ENCODE results near the gene ZBTB2. TPM values are rescaled to one million over a fixed set of nuclear protein-coding genes. Genes with fewer than 3 reads are reported as not detected.

The ZBTB2 gene
- total RNA-seq, 4 donors from 2014 or later = 2.4 to 9.6 (median 7.6) TPM

GRCh38 chr6:151352410-151353396 lies 38.7 kb downstream of the ZBTB2 start:
- H3K4me3 ChIP-seq = no peak overlapping the region
- no peak overlapping the region for H3K27ac ChIP-seq
- H3K9me3 ChIP-seq = no peaks in the 10 kb centered on the region
- TF ChIP-seq POLR2AphosphoS5 (IDR thresholded peaks at IDR 0.05) (no peak), EP300 (IDR thresholded peaks at IDR 0.05; ENCODE audit: low read depth) (no peak), POLR2A (IDR thresholded peaks at IDR 0.05) (no peak)
- TF ChIP-seq, protein P1, sequence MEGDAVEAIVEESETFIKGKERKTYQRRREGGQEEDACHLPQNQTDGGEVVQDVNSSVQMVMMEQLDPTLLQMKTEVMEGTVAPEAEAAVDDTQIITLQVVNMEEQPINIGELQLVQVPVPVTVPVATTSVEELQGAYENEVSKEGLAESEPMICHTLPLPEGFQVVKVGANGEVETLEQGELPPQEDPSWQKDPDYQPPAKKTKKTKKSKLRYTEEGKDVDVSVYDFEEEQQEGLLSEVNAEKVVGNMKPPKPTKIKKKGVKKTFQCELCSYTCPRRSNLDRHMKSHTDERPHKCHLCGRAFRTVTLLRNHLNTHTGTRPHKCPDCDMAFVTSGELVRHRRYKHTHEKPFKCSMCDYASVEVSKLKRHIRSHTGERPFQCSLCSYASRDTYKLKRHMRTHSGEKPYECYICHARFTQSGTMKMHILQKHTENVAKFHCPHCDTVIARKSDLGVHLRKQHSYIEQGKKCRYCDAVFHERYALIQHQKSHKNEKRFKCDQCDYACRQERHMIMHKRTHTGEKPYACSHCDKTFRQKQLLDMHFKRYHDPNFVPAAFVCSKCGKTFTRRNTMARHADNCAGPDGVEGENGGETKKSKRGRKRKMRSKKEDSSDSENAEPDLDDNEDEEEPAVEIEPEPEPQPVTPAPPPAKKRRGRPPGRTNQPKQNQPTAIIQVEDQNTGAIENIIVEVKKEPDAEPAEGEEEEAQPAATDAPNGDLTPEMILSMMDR (IDR thresholded peaks at IDR 0.05) = no peak
- intact Hi-C loops (cut with DNase I; ENCODE audit: low total_unique reads) = no loop called here
- H3K36me3 ChIP-seq = no peaks in the 10 kb centered on the region
- H3K4me1 ChIP-seq = no peaks in the 10 kb centered on the region
- 75 to 85% methylated on average over 15 to 19 of the region's 19 CpGs for WGBS, 2 donors (ENCODE audit: low coverage in 1 of 2)
- no peaks in the 10 kb centered on the region for H3K27me3 ChIP-seq
- in situ Hi-C loops (cut with MboI; ENCODE audit: low pct_ligation_motif_present in 1 of 4, low pct_unique_long_range_greater_than_20kb in 1 of 4, low sequenced_read_pairs in 3 of 4) = no loop called here
- DNase-seq = no peak

- H3K27me3 ChIP-seq = no peaks in the 10 kb centered on the region
- 93 to 100% methylated on average over 1 to 7 of the region's 7 CpGs for WGBS, 2 donors (ENCODE audit: low coverage in 1 of 2)
- TF ChIP-seq POLR2AphosphoS5 (IDR thresholded peaks at IDR 0.05) (no peak), POLR2A (IDR thresholded peaks at IDR 0.05) (no peak), EP300 (IDR thresholded peaks at IDR 0.05; ENCODE audit: low read depth) (no peak)
- TF ChIP-seq, protein P1 (IDR thresholded peaks at IDR 0.05) = no peak
- no peaks in the 10 kb centered on the region for H3K36me3 ChIP-seq
- no peaks in the 10 kb centered on the region for H3K9me3 ChIP-seq
- in situ Hi-C loops (cut with MboI; ENCODE audit: low pct_ligation_motif_present in 1 of 4, low pct_unique_long_range_greater_than_20kb in 1 of 4, low sequenced_read_pairs in 3 of 4) = no loop called here
- no peak overlapping the region for H3K4me3 ChIP-seq
- H3K27ac ChIP-seq = no peak overlapping the region
- DNase-seq = no peak
- intact Hi-C loops (cut with DNase I; ENCODE audit: low total_unique reads) = no loop called here
- no peaks in the 10 kb centered on the region for H3K4me1 ChIP-seq
Measured at GRCh38 chr6:151351731-151352130, 39.6 kb downstream of the ZBTB2 start.

DNA sequence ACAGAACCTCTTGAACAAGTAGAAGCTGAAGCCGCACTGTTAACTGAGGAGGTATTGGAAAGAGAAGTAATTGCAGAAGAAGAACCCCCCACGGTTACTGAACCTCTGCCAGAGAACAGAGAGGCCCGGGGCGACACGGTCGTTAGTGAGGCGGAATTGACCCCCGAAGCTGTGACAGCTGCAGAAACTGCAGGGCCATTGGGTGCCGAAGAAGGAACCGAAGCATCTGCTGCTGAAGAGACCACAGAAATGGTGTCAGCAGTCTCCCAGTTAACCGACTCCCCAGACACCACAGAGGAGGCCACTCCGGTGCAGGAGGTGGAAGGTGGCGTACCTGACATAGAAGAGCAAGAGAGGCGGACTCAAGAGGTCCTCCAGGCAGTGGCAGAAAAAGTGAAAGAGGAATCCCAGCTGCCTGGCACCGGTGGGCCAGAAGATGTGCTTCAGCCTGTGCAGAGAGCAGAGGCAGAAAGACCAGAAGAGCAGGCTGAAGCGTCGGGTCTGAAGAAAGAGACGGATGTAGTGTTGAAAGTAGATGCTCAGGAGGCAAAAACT lies 40.1 kb downstream of the ZBTB2 start:
- WGBS, 2 donors (ENCODE audit: low coverage in 1 of 2) = 92 to 95% methylated on average over 16 to 18 of the region's 18 CpGs
- intact Hi-C loops (cut with DNase I; ENCODE audit: low total_unique reads) = no loop called here
- no peaks in the 10 kb centered on the region for H3K4me1 ChIP-seq
- no peaks in the 10 kb centered on the region for H3K27me3 ChIP-seq
- DNase-seq = no peak
- no peak overlapping the region for H3K4me3 ChIP-seq
- in situ Hi-C loops (cut with MboI; ENCODE audit: low pct_ligation_motif_present in 1 of 4, low pct_unique_long_range_greater_than_20kb in 1 of 4, low sequenced_read_pairs in 3 of 4) = no loop called here
- no peaks in the 10 kb centered on the region for H3K9me3 ChIP-seq
- H3K27ac ChIP-seq = no peak overlapping the region
- H3K36me3 ChIP-seq = no peaks in the 10 kb centered on the region
- TF ChIP-seq POLR2A (IDR thresholded peaks at IDR 0.05) (no peak), EP300 (IDR thresholded peaks at IDR 0.05; ENCODE audit: low read depth) (no peak), POLR2AphosphoS5 (IDR thresholded peaks at IDR 0.05) (no peak)
- TF ChIP-seq, protein P1 (IDR thresholded peaks at IDR 0.05) = no peak

GRCh38 chr6:151350442-151351145 lies 40.8 kb downstream of the ZBTB2 start:
- Histone ChIP-seq H3K4me3 (no peak overlapping the region), H3K9me3 (no peaks in the 10 kb centered on the region), H3K4me1 (no peaks in the 10 kb centered on the region), H3K36me3 (no peaks in the 10 kb centered on the region), H3K27me3 (no peaks in the 10 kb centered on the region), H3K27ac (no peak overlapping the region)
- DNase-seq = no peak
- intact Hi-C loops (cut with DNase I; ENCODE audit: low total_unique reads) (no loop called here), in situ Hi-C loops (cut with MboI; ENCODE audit: low pct_ligation_motif_present in 1 of 4, low pct_unique_long_range_greater_than_20kb in 1 of 4, low sequenced_read_pairs in 3 of 4) (no loop called here)
- TF ChIP-seq, protein P1 (IDR thresholded peaks at IDR 0.05) = no peak
- TF ChIP-seq EP300 (IDR thresholded peaks at IDR 0.05; ENCODE audit: low read depth) (no peak), POLR2AphosphoS5 (IDR thresholded peaks at IDR 0.05) (no peak), POLR2A (IDR thresholded peaks at IDR 0.05) (no peak)
- WGBS, 2 donors (ENCODE audit: low coverage in 1 of 2) = 82 to 86% methylated on average over 19 to 20 of the region's 20 CpGs

All from transverse colon (tissue), 4 donors.